ENCODE data around the gene ATG9A.

- no peak for TF ChIP-seq CTCF (IDR thresholded peaks at IDR 0.05)
- no peak for TF ChIP-seq POLR2A (IDR thresholded peaks at IDR 0.05)
These were observed 46.2 kb downstream of the ATG9A start for GRCh38 chr2:219183151-219183772.
